Smooth muscle cell (in vitro differentiated cells): Measurements from ENCODE around the gene ZBED5. TPM values are rescaled to one million over a fixed set of nuclear protein-coding genes. Genes with fewer than 3 reads are reported as not detected.
A peak's percentile ranks its signal among the peaks of the same experiment; 100 is the strongest.

Experiments
- DNase-seq: peaks from one replicate; lab custom pipeline; 2025; ENCODE audit not compliant: unreplicated experiment; lab: John Stamatoyannopoulos, UW
- H2AFZ ChIP-seq: fragments of 200-600 bp; sonication (generic); 2 replicates; pipeline ENCODE4 v1.6.0; 2016; ENCODE audit warnings: antibody characterized with exemption, low read depth, mild to moderate bottlenecking
- H3F3A ChIP-seq: fragments of 200-600 bp; sonication (generic); 2 replicates; pipeline ENCODE4 v1.6.0; 2017; ENCODE audit warnings: antibody characterized with exemption, low read depth
- H3K27ac ChIP-seq: fragments of 200-600 bp; sonication (generic); 2 replicates; pipeline ENCODE4 v1.5.1; 2016; ENCODE audit warnings: low read depth, mild to moderate bottlenecking
- H3K27me3 ChIP-seq: fragments of 200-600 bp; sonication (generic); 2 replicates; pipeline ENCODE4 v1.6.1; 2016; ENCODE audit warnings: low read depth, mild to moderate bottlenecking
- H3K36me3 ChIP-seq: fragments of 200-600 bp; sonication (generic); 2 replicates; pipeline ENCODE4 v1.5.1; 2016; ENCODE audit warnings: low read depth
- H3K4me1 ChIP-seq: fragments of 200-600 bp; sonication (generic); 2 replicates; pipeline ENCODE4 v1.5.1; 2016; ENCODE audit warnings: low read depth
- H3K4me2 ChIP-seq: fragments of 200-600 bp; sonication (generic); 2 replicates; pipeline ENCODE4 v1.6.0; 2016; ENCODE audit warnings: mild to moderate bottlenecking
- H3K4me3 ChIP-seq: fragments of 200-600 bp; sonication (generic); 2 replicates; pipeline ENCODE4 v1.5.1; 2016; ENCODE audit warnings: mild to moderate bottlenecking
- H3K79me2 ChIP-seq: fragments of 200-600 bp; sonication (generic); 2 replicates; pipeline ENCODE4 v1.6.0; 2016; ENCODE audit warnings: low read depth, mild to moderate bottlenecking
- H3K9ac ChIP-seq: fragments of 200-600 bp; sonication (generic); 2 replicates; pipeline ENCODE4 v1.6.0; 2016; ENCODE audit warnings: low read depth
- H3K9me3 ChIP-seq: fragments of 200-600 bp; sonication (generic); replicated peaks from 2 replicates; pipeline ENCODE4 v1.5.1; 2016; ENCODE audit warnings: low read depth
- H4K20me1 ChIP-seq: fragments of 200-600 bp; sonication (generic); 2 replicates; pipeline ENCODE4 v1.6.0; 2016; ENCODE audit warnings: low read depth
- WGBS: methylation state at CpG from one replicate; pipeline ENCODE4 v1.1.7; 2016; ENCODE audit warnings: low lambda C conversion rate; 5-methylcytosine and 5-hydroxymethylcytosine counted together
- polyA plus RNA-seq: library from polyadenylated mRNA; unstranded; fragments of >200 nt; fragmentation: Nextera tagmentation; extraction: Ambion mirVana; gene quantifications from 2 replicates; pipeline ENCODE4 v1.2.1, GENCODE V29; 2016
- total RNA-seq: library from RNA; depleted of rRNA; stranded (reverse); fragments of >200 nt; gene quantifications from 2 replicates; pipeline ENCODE4 v1.2.3, GENCODE V29; 2014
- TF ChIP-seq, protein P1 (sequence below): fragments of 200-600 bp; sonication (generic); IDR thresholded peaks from 2 replicates; pipeline ENCODE4 v1.5.1; 2017; ENCODE audit warnings: borderline replicate concordance, mild to moderate bottlenecking, antibody characterized with exemption; ENCODE audit not compliant: insufficient read depth, poor library complexity, severe bottlenecking

ZBED5 gene
- total and polyA plus RNA-seq, 2 experiments from 2014 or later, result 22.6 to 30.6 TPM

DNA sequence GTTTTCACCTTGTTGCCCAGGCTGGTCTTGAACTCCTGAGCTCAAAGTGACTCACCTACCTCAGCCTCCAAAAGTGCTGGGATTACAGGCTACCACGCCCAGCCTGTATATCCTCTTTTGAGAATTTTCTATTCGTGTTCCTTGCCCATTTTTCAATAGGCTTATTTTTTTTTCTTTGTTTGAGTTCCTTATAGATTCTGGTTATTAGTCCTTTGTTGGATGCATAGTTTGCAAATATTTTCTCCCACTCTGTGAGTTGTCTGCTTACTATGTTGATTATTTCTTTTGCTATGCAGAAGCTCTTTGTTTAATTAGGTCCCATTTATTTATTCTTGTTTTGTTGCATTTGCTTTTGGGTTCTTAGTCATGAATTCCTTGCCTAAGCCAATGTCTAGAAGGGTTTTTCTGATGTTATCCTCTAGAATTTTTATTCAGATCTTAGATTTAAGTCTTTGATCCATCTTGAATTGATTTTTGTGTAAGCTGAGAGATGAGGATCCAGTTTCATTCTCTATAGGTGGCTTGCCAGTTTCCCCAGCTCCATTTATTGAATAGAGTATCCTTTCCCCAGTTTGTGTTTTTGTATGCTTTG is 17.7 kb upstream of the ZBED5 start:
- Histone ChIP-seq H4K20me1 (no peaks in the 10 kb centered on the region), H3K27me3 (no peaks in the 10 kb centered on the region), H3K9ac (no peak overlapping the region), H3K4me2 (no peak overlapping the region), H3K4me3 (no peak overlapping the region), H3F3A (no peaks in the 10 kb centered on the region), H3K4me1 (no peaks in the 10 kb centered on the region), H3K9me3 (peaks cover 7% of the 10 kb centered on the region), H3K79me2 (peaks cover 12% of the 10 kb centered on the region), H3K36me3 (no peaks in the 10 kb centered on the region), H3K27ac (no peak overlapping the region), H2AFZ (no peak overlapping the region)
- no peak for DNase-seq
- TF ChIP-seq, protein P1, sequence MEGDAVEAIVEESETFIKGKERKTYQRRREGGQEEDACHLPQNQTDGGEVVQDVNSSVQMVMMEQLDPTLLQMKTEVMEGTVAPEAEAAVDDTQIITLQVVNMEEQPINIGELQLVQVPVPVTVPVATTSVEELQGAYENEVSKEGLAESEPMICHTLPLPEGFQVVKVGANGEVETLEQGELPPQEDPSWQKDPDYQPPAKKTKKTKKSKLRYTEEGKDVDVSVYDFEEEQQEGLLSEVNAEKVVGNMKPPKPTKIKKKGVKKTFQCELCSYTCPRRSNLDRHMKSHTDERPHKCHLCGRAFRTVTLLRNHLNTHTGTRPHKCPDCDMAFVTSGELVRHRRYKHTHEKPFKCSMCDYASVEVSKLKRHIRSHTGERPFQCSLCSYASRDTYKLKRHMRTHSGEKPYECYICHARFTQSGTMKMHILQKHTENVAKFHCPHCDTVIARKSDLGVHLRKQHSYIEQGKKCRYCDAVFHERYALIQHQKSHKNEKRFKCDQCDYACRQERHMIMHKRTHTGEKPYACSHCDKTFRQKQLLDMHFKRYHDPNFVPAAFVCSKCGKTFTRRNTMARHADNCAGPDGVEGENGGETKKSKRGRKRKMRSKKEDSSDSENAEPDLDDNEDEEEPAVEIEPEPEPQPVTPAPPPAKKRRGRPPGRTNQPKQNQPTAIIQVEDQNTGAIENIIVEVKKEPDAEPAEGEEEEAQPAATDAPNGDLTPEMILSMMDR, result no peak
- WGBS, result 89% methylated on average over 2 of the region's 2 CpGs

DNA sequence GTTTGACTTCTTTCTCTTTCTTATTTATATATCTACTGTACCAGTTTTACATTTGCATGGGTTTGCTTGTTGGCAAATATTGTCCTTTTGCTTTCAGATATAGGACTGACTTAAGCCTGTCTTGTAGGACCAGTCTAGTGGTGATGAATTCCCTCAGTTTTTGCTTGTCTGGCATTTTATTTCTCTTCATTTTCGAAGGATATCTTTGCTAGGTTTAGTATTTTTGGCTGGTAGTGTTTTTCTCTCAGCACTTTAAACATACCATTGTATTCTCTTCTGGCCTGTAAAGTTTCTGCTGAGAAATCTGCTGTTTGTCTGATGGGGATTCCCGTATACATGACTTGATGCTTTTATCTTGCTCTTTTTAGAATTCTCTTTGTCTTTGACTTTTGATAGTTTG is 14.2 kb upstream of the ZBED5 start:
- TF ChIP-seq, protein P1, result no peak
- H3K79me2 ChIP-seq, result peaks cover 15% of the 10 kb centered on the region
- H3K9ac ChIP-seq, result no peak overlapping the region
- H3K4me2 ChIP-seq, result no peak overlapping the region
- H3K4me1 ChIP-seq, result peaks cover 6% of the 10 kb centered on the region
- peaks cover 7% of the 10 kb centered on the region for H3K9me3 ChIP-seq
- H3K27me3 ChIP-seq, result no peaks in the 10 kb centered on the region
- H3K27ac ChIP-seq, result no peak overlapping the region
- no peaks in the 10 kb centered on the region for H4K20me1 ChIP-seq
- WGBS, result 98% methylated on average over 2 of the region's 2 CpGs
- no peaks in the 10 kb centered on the region for H3K36me3 ChIP-seq
- DNase-seq, result no peak
- H3F3A ChIP-seq, result peaks cover 7% of the 10 kb centered on the region
- no peak overlapping the region for H2AFZ ChIP-seq
- H3K4me3 ChIP-seq, result no peak overlapping the region

DNA sequence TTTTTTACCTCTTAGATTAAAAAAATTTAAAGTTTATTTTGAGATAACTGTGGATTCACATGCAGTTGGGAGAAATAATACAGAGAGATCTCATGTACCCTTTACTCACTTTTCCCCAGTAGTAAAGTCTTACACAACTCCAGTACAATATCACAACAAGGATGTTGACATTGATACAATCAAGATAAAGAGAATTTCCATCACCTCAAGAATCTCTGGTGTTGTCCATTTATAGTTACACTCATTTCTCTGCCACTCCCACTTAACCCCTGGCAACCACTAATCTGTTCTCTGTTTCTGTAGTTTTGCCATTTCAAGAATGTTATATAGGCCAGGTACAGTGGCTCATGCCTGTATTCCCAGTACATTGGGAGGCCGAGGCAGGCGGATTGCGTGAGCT is 10.5 kb upstream of the ZBED5 start:
- Histone ChIP-seq H3K9ac (no peak overlapping the region), H3K4me3 (no peak overlapping the region), H3K27ac (no peak overlapping the region), H2AFZ (no peak overlapping the region), H3K9me3 (peaks cover 7% of the 10 kb centered on the region), H3K79me2 (peaks cover 4% of the 10 kb centered on the region), H3K27me3 (no peaks in the 10 kb centered on the region), H3K36me3 (no peaks in the 10 kb centered on the region), H4K20me1 (no peaks in the 10 kb centered on the region), H3K4me2 (no peak overlapping the region), H3F3A (peaks cover 13% of the 10 kb centered on the region), H3K4me1 (peaks cover 6% of the 10 kb centered on the region)
- no peak for DNase-seq
- 98% methylated on average over 3 of the region's 3 CpGs for WGBS
- TF ChIP-seq, protein P1, result no peak

DNA sequence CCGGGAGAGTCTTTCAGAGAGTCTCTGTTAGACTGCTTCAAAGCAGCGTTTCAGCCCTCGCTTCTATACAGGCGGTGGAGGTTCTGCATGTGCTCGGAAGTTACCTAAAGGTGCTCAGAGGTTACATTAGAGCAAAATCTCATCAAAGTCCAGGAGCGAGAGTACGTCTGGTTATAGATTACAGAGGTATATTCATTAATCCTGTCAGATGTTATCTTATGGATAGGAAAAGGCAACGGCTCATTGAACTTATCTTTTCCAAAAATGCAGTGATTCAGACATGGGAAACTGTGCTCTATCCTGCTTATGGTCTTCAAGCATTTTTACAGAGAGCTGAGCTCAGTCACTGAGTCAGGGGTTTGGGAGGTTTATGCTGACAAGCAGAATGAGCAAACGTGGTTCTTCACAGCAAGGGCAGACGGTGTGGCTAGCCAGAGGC is 9.1 kb upstream of the ZBED5 start:
- 36% methylated on average over 10 of the region's 10 CpGs for WGBS
- H2AFZ ChIP-seq, result no peak overlapping the region
- no peaks in the 10 kb centered on the region for H3K9me3 ChIP-seq
- H4K20me1 ChIP-seq, result no peaks in the 10 kb centered on the region
- DNase-seq, result no peak
- peaks cover 6% of the 10 kb centered on the region for H3K4me1 ChIP-seq
- peak overlapping the region; percentile 80 for H3K27ac ChIP-seq
- H3K4me3 ChIP-seq, result no peak overlapping the region
- H3K9ac ChIP-seq, result no peak overlapping the region
- peaks cover 3% of the 10 kb centered on the region for H3K79me2 ChIP-seq
- peak overlapping the region; percentile 63 for H3K4me2 ChIP-seq
- TF ChIP-seq, protein P1, result no peak
- H3K36me3 ChIP-seq, result no peaks in the 10 kb centered on the region
- H3K27me3 ChIP-seq, result no peaks in the 10 kb centered on the region
- peaks cover 13% of the 10 kb centered on the region for H3F3A ChIP-seq
